Spinal cord (tissue), 10 donors: ENCODE measurements around the gene AUNIP. TPM values are rescaled to one million over a fixed set of nuclear protein-coding genes. Genes with fewer than 3 reads are reported as not detected.

Source experiments
- DNase-seq, 6 donors: peaks; one replicate each; pipeline versions ENCODE4 v3.0.0 to v3.0.0-alpha.2; 2013 to 2015; ENCODE audit warnings: low spot score in 6 of 6, low read depth in 4 of 6
- H3K27ac ChIP-seq: one replicate; pipeline ENCODE4 v1.5.1; 2013; ENCODE audit warnings: low read depth, low read length, control low read depth
- H3K27me3 ChIP-seq: one replicate; pipeline ENCODE4 v1.6.1; 2013; ENCODE audit warnings: low read length; ENCODE audit not compliant: control insufficient read depth, insufficient read depth
- H3K36me3 ChIP-seq: one replicate; pipeline ENCODE4 v1.6.1; 2013; ENCODE audit warnings: low read length; ENCODE audit not compliant: control insufficient read depth, insufficient read depth
- H3K4me1 ChIP-seq: one replicate; pipeline ENCODE4 v1.6.1; 2013; ENCODE audit warnings: low read length; ENCODE audit not compliant: control insufficient read depth, insufficient read depth
- H3K4me3 ChIP-seq: one replicate; pipeline ENCODE4 v1.5.1; 2013; ENCODE audit warnings: low read depth, low read length, control low read depth
- H3K9me3 ChIP-seq: one replicate; pipeline ENCODE4 v1.6.1; 2013; ENCODE audit warnings: low read length; ENCODE audit not compliant: control insufficient read depth, insufficient read depth
- WGBS: methylation state at CpG from one replicate; pipeline ENCODE4 v1.1.5; 2013; ENCODE audit warnings: missing lambda C conversion rate; ENCODE audit not compliant: insufficient coverage; 5-methylcytosine and 5-hydroxymethylcytosine counted together
- polyA plus RNA-seq, 2 donors: library from polyadenylated mRNA; unstranded; fragments of 120-200 nt; gene quantifications; one replicate each; pipeline ENCODE4 v1.2.1, GENCODE V29; 2013; ENCODE audit not compliant: insufficient read length in 2 of 2
- total RNA-seq, 2 donors: library from RNA; depleted of rRNA in 1 of 2; stranded (reverse); fragments of 120-200 nt in 1 of 2; fragments of >200 nt in 1 of 2; gene quantifications; one replicate each; pipeline versions ENCODE4 v1.2.3 to v1.2.4, GENCODE V29; 2013 to 2014
- donor health status: healthy.

AUNIP gene
- total and polyA plus RNA-seq, 4 donors: 1.8 to 3.9 (median 2.2) TPM

- H3K27me3 ChIP-seq: no peaks in the 10 kb centered on the region
- peaks cover 35% of the 10 kb centered on the region for H3K36me3 ChIP-seq
- no peak for DNase-seq
- H3K9me3 ChIP-seq: no peaks in the 10 kb centered on the region
- H3K4me1 ChIP-seq: peaks cover 42% of the 10 kb centered on the region
- H3K4me3 ChIP-seq: no peak overlapping the region
- no peak overlapping the region for H3K27ac ChIP-seq
- WGBS: 100% methylated on average over 3 of the region's 6 CpGs
Measured at GRCh38 chr1:25869909-25870606, 10.8 kb upstream of the AUNIP start.

GRCh38 chr1:25867210-25867991 is 8.1 kb upstream of the AUNIP start:
- H3K9me3 ChIP-seq: no peaks in the 10 kb centered on the region
- H3K27ac ChIP-seq: no peak overlapping the region
- peak in 2 of 6 donors; percentile 18 to 35 for DNase-seq
- H3K4me1 ChIP-seq: peaks cover 22% of the 10 kb centered on the region
- no peak overlapping the region for H3K4me3 ChIP-seq
- WGBS: 59% methylated on average over 9 of the region's 9 CpGs
- H3K27me3 ChIP-seq: no peaks in the 10 kb centered on the region
- peaks cover 52% of the 10 kb centered on the region for H3K36me3 ChIP-seq

- peaks cover 16% of the 10 kb centered on the region for H3K4me1 ChIP-seq
- H3K9me3 ChIP-seq: no peaks in the 10 kb centered on the region
- no peak for DNase-seq
- no peaks in the 10 kb centered on the region for H3K27me3 ChIP-seq
- H3K36me3 ChIP-seq: peaks cover 51% of the 10 kb centered on the region
- H3K4me3 ChIP-seq: no peak overlapping the region
- WGBS: no CpG with 5 or more reads among the region's 1 CpG
- no peak overlapping the region for H3K27ac ChIP-seq
Measured at GRCh38 chr1:25866288-25866687, 7.0 kb upstream of the AUNIP start.

DNA sequence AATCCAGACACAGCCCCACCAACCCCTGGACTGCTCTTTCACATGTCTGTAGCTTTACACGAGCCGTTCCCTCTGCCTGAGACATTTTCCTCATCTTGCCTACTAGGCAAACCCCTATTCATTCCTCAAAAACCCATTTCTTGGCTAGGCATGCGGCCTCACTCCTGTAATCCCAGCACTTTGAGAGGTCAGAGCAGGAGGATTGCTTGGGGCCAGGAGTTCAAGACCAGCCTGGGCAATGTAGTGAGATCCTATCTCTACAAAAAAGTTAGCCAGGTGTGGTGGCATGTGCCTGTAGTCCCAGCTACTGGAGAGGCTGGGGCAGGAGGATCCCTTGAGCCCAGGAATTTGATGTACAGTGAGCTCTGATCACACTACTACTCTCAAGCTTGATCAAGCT is 5.2 kb upstream of the AUNIP start:
- 80% methylated on average over 3 of the region's 3 CpGs for WGBS
- no peak for DNase-seq
- H3K27me3 ChIP-seq: no peaks in the 10 kb centered on the region
- H3K9me3 ChIP-seq: no peaks in the 10 kb centered on the region
- H3K4me3 ChIP-seq: no peak overlapping the region
- H3K4me1 ChIP-seq: peaks cover 17% of the 10 kb centered on the region
- H3K36me3 ChIP-seq: peaks cover 38% of the 10 kb centered on the region
- no peak overlapping the region for H3K27ac ChIP-seq

DNA sequence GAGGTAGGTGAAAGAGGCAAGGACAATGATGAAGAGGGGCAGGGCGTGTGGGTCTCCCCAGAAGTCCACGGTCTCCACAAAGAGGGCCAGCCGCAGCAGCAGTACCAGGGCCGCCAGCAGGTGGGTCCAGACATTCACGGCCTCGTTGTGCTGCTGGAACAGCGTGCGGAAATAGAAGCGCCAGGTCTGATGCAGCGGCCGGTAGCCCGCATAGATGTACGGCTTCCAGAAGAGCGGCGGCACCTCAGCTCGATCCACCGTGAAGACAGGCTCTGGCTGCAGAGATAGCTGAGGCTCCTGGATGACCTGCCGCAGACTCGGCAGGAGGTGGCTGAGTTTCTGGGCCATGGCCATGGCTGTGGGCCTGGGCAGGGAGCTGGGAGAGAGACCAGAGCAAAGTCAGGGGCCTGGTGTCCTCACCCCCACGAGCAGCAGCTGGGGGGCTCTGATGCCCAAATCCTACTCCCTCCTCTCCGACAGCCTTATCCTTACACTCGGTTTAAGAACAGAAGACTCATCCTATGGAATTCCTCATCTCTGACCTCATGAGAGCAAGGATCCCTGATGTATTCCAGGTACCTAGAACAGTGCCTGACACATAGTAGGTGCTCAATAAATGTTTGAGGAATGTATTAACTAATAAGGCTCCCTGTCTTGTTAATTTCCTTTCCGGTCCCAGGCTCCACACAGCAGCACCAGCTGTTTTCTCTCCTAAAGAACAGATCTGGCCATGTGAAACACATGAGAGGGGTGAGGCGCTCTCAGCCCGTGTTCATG is 4.4 kb upstream of the AUNIP start:
- H3K27ac ChIP-seq: no peak overlapping the region
- 92% methylated on average over 22 of the region's 25 CpGs for WGBS
- no peak for DNase-seq

GRCh38 chr1:25862785-25863485 is 3.7 kb upstream of the AUNIP start:
- Histone ChIP-seq H3K27me3 (no peaks in the 10 kb centered on the region), H3K4me1 (peaks cover 17% of the 10 kb centered on the region), H3K9me3 (no peaks in the 10 kb centered on the region), H3K27ac (no peak overlapping the region), H3K36me3 (peaks cover 26% of the 10 kb centered on the region), H3K4me3 (no peak overlapping the region)
- 95% methylated on average over 20 of the region's 20 CpGs for WGBS
- DNase-seq: no peak

More for the DNA sequence above, 4.4 kb upstream of the AUNIP start:
- H3K4me1 ChIP-seq: peaks cover 21% of the 10 kb centered on the region
- H3K27me3 ChIP-seq: no peaks in the 10 kb centered on the region
- H3K36me3 ChIP-seq: peaks cover 31% of the 10 kb centered on the region
- H3K4me3 ChIP-seq: no peak overlapping the region
- no peaks in the 10 kb centered on the region for H3K9me3 ChIP-seq

GRCh38 chr1:25861316-25862286 is 2.3 kb upstream of the AUNIP start:
- Histone ChIP-seq H3K4me3 (no peak overlapping the region), H3K27ac (no peak overlapping the region), H3K27me3 (no peaks in the 10 kb centered on the region), H3K36me3 (peaks cover 24% of the 10 kb centered on the region), H3K9me3 (no peaks in the 10 kb centered on the region), H3K4me1 (peaks cover 13% of the 10 kb centered on the region)
- DNase-seq: no peak
- 45% methylated on average over 8 of the region's 16 CpGs for WGBS

DNA sequence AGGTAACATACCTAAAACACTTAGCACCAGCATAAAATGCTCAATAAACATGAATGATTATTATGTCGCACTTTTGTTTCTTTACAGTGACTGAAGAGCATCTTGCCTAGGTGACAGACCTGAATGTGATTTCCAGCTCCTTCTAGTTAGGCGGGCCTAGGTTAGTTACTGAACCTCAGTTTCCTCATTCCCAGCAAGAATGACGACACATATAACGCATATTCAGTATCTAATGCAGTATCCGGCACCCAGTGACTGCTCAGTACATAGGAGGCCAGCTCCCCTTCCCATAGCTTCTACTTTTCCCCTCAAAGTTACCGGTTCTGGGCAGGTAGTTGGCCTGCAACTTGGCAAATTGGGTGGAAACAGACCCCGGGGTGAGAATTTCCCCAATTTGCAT is 763 bp downstream of the AUNIP start:
- peak overlapping the region; percentile 55 for H3K4me3 ChIP-seq
- H3K36me3 ChIP-seq: peaks cover 16% of the 10 kb centered on the region
- H3K27me3 ChIP-seq: no peaks in the 10 kb centered on the region
- H3K27ac ChIP-seq: no peak overlapping the region
- WGBS: 43% methylated on average over 7 of the region's 7 CpGs
- H3K9me3 ChIP-seq: no peaks in the 10 kb centered on the region
- no peak for DNase-seq
- peaks cover 13% of the 10 kb centered on the region for H3K4me1 ChIP-seq
